HG03521 (cell line): ENCODE data around the gene SRRM3.
"Not testable (repeated sequence)": the region's sequence is repeated elsewhere in the genome, so short reads cannot be mapped to it uniquely, and the experiment has no call there.

Experiments
- ATAC-seq: cut with Tn5 transposase; IDR thresholded peaks from one replicate; pipeline ENCODE4 v1.9.1; 2021; ENCODE audit warnings: mild to moderate bottlenecking, moderate library complexity; ENCODE audit not compliant: unreplicated experiment

Gene SRRM3

DNA sequence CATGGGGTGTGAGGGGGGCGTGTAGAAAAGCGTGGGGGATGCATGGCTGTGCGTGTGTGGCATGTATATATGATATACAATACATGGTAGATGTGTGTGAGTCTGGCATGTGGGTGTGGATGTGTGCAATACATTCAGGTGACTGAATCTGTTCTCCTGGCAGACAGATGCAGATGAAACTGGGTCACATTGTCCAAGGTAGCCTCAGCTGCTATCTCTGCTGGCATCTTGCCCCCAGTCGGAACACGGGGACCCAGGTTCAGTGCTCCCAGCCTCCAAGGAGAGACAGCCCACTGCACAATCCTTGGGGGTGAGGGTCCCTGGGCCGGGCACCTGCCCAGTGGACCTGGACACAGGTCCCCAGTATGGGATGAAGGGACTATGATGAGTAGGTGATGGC lies 12.4 kb upstream of the SRRM3 start:
- no peak for ATAC-seq

DNA sequence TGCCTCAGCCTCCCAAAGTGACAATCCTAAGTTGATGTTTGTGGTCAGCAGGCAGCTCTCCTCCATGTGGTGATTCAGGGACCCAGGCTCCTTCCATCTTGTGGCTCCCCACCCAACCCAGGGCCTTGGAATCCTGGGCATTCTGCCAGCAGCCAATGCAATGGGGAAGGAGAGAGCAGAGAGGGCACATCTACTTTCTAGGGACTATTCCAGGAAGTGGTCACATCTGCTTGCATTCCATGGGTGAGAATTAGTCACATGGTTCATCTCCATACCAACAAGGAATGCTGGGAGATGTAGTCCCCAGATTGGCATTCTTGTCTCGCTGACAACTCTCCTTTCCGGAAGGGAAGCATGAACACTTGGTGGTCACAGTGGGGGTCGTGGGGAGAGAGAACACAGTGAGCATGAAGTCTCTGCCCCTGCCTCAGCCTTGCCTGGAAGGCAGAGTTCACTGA lies 9.9 kb upstream of the SRRM3 start:
- no peak for ATAC-seq

DNA sequence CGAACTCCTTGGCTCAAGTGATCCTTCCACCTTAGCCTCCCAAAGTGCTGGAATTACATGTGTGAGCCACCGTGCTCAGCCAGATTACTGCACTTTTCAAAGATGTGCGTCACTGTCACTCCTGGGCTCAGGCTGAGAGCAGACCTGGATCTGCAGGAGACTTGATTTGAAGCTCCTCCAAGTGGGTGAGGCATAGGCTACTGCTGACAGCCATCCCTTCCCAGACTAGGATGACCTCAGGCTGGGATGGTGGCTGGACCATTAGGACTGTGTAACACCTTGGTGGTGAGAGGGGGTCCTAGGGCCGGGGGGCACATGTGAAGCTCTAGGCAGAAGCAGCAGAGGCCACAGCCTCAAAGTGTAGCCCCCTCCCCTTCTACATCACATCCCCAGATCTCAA lies 8.2 kb upstream of the SRRM3 start:
- no peak for ATAC-seq

DNA sequence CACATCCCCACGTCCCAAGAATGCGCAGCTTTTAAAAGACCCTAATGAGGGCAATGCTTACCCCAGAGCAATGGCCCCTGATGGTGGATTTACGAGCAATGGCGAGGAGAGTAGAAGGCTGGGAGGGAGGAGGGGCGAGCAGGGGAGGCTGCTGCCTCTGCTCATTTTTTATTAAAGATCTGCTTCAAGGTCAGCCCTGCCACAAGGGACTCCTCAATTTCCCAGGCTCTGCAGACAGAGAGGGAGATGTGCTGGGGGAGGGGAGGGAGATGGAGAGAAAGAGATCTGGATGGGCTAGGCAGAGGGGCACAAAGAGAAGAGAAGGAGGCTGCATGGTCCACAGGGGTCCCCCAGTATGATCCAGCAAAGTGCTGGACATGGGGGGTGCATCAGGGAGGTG lies 7.8 kb upstream of the SRRM3 start:
- no peak for ATAC-seq

DNA sequence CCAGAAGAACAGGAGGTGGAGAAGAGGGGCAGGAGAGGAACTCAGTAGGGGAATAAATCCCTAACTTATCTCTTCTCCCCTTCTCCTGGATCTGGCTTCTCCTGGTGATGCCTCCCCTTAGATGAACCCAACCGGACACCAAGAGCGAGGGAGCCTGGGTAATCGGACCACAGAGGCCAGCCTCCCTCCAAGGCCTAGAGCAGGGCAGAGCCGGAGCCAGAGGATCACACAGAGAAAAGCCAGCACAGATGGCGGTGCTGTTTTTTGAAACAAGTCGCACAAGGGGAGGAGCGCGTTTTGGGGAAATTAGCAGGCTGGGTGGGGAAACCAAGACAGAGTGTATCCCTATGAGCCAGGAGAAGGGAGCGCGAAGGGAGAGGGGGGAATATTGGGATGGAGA lies 4.9 kb upstream of the SRRM3 start:
- no peak for ATAC-seq

DNA sequence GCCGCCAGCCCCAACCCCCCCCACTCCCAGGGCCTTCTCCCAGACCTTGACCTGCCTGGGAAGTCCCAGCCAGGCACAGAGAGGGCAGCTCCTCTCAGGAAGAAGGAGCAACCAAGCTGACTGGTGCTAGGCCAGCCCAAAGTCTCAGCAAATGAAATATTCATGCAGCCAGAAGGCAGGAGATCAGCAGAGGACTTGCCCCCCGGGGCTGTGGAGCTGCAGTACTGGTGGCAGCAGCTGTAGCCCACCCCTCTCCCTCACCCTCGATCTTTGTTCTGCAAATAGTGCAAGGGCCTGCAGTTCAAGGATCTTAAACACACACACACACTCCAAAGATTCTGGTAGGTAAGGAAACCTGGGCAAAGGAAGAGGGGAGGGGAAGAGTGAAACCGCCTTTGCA lies 3.5 kb upstream of the SRRM3 start:
- ATAC-seq = no peak

DNA sequence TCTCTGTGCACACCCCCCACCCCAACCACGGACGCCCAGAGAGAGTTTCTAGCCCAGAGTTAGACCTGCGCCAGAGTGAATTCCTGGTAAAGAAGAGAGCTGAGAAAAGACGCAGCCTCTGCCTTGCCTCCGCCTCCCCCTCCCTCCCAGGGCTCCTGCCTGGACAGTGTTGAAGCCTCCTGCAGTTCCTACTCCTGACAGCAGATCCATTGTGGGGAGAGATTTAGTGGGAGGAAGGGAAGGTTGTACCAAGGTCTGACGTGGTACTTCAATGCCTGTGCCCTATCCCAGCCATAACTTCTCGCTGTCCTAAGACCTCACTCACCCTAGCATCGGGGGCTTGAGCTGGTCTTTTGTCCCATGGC lies 952 bp downstream of the SRRM3 start:
- ATAC-seq = no peak

DNA sequence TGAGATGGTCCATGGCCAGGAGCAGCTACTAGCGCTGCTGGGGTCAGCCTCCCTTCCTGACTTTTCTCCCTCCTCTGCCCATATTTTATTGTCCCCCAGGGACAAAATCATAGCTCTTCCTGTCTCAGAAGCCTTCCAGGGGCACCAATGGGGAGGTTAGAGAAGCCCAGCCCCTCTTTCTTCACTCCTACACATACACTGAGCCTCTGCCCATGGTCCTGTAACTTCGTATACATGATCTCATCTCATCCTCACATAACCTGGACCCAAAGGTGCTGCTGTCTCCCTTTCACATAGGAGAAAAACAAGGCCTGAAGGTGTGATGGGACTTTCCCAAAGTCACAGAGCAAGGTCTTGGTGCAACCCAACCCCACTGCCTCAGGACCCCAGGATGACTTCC lies 2.5 kb downstream of the SRRM3 start:
- no peak for ATAC-seq

DNA sequence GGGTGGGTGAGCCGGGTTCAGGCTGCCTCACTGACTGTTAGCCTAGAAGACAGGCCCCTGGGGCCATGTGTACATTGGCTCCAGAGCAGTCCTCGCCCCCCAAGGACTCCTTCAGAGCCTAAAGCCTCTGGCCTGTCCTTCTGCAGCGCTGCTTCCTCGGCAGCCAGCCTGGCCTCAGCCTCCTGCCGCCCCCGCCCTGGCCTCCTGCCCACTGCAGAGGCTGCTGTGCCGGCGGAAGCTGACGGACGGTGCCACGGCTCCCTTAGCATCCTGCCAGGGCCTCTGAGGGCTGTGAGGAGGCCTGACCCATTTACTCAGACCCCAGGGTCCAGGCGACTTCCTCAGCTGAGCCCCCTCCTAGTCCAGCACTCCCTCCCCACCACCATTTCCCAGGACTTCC lies 4.9 kb downstream of the SRRM3 start:
- no peak for ATAC-seq

DNA sequence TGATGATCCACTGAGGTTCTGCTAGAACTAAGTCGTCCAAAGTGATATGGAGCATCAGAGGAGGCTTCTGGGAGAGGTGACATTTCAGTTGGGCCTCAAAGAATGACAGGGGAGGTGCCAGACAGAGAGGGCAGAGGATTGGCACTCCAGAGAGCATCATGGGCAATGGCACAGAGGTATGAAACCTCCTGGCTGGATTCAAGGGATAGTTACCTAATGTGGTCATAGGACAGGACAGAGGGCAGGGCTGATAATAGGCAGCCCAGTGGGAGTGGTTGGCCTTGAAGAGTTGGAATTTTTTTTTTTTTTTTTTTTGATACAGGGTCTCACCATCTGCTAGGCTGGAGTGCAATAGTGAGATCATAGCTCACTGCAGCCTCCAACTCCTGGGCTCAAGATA lies 7.6 kb downstream of the SRRM3 start:
- no peak for ATAC-seq

DNA sequence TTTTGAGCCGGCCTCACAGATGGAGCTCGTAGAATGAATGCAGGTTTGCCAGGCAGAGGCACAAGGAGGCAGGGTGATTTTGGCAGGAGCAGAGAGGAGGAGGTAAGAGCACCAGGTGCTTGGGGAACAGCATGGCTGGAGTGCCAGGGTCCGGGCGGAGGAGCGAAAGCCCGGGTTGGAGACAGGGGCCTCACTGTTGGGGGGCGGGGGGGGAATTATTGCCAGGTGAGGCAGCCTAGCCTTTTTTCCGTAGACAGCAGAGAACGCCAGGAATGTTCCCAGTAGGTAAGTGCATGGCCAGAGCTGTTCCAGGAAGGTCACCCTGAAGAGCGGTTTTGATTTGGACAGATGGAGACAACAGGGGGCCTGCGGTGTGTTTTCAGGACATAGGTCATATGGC lies 9.5 kb downstream of the SRRM3 start:
- ATAC-seq = no peak

DNA sequence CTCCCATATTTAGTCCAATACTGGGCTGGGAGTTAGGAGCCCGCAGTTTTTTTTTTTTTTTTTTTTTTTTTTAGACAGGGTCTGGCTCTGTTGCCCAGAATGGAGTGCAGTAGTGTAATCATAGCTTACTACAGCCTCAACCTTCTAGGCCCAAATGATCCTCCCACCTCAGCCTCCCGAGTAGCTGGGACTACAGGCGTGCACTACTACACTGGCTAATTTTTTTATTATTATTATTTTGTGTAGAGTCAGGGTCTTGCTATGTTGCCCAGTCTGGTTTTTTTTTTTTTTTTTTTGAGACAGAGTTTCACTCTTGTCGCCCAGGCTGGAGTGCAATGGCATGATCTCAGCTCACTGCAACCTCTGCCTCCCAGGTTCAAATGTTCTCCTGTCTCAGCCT lies 13.7 kb downstream of the SRRM3 start:
- ATAC-seq = not testable (repeated sequence)

DNA sequence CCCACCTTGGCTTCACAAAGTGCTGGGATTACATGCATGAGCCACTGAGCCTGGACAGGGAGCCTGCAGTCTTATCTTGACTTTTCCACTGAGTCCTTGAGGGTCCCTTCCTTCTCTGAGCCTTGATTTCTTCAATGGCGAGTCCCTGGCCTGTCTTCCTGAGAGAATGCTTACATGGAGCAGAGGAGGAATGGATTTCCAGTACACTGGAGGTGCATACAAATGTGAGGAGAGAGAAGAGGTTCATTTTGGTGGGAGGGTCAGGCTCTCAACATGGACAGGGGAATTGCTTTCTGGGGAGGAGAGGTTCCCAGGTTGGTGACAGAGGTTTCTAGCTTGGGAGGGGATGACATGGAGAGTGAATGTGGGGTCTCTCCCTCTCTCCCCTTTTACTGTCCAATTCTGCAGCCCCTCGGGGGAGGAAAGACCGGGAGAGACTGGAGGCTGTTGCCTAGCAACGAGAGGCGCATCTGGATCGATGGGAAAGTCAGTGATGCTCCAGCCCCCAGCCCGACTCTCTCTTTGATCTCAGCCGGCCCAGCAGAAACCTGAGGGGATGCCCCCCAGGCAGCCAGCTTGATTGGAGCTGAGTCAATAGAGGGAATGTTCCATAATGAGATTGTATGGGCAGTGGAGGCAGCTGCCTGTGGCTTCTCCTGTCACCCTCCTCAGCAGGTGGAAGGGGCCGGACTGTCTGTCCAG lies 14.8 kb downstream of the SRRM3 start:
- ATAC-seq = no peak

DNA sequence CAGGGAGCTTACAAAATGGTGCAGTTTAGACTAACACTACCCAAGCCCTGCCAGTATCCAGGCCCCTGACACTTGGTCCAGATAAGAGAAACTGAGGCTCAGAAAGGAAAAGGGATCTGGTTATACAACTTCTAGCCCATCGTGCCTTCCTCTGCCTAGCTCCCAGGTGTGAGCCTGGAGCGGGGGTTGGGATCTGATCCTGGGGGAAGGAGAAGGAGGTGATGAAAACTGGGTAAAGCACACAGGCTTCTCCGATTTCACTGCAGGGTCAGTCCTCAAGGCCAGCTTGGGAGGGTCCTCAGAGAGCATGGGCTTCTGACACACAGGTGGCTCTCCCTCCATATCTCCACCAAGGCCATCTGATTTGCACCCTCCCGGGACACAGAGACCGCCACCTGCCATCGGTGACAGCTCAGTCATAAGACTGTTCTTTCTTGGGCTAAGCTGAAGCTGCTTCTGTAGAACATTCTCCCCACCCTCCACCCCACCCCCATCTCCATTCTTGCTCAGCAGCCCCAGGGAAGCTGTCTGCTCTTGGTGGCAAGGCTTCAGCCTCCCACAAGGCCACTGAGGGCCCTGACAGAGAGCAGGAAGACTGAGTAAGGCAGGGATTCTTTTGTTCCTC lies 16.4 kb downstream of the SRRM3 start:
- no peak for ATAC-seq

DNA sequence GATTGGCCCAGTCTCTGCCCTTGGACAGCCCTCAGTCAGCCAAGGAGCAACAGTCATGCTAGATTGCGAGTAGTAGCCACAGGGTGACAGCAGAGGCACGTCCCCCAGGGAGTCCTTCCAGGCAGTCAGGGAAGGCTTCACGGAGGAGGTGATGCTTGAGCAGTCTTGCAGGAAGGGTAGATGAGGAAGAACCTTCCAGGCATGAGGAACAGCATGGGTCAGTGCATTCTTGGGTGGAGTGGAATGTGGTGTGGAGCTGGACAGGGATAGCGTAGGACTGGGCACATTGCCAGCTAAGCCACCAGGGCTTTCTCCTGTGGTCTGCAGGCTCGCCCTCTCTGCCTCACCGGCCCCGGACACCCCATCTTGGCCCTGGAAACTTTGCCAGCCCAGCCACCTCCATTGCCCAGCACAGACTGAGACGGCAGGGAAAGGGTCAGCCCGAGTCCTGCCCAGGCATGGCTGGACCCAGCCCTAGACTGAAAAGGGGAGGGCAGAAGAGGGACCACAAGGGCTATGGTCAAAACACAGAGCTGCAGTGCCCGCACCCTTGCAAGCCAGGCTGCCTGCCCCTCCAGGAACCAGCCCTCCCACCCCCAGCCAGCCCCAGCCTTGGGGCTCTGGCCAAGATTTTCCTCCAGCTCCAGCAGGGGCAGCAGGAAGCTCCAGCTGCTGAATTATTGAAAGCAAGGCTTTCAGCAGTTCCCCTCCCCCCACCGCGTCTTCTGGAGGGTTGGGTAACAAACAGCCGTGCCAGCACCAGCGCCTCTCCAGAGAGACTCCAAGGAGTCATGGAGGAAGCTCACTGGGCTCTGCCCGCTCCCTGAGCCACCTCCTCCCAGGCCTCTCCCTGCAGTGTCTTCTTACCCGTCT lies 18.7 kb downstream of the SRRM3 start:
- ATAC-seq = no peak

DNA sequence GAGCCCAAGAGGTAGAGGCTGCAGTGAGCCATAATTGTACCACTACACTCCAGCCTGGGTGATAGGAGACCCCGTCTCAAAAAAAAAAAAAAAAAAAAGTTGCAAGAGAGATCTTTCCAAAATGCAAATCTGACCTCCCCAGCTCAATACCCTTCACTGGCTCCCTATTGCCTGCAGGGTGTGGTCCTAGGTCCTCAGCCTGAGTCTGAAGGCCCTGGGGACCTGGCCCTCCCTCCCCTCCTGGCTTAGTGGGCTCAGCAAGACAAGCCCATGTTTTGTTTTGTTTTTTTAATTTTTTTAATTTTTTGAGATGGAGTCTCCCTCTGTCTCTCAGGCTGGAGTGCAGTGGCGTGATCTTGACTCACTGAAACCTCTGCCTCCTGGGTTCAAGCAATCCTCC lies 20.6 kb downstream of the SRRM3 start:
- no peak for ATAC-seq

DNA sequence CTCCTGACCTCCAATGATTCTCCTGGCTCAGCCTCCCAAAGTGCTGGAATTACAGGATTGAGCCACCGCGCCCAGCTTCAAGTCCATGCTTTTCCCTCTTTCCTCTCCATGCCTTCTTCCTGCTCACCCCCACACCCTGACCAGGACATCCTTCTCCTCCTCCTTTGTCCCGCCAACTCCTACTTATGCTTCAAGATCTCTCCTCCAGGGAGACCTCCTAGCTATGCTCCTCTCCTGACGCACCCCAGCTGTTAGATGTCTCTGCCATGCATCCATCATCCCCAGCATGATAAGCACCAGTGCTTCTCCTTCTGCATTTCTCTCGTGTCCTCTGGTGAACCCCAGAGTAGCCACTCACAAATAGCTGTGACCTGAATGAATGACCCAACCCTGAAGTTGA lies 21.1 kb downstream of the SRRM3 start:
- ATAC-seq = no peak

DNA sequence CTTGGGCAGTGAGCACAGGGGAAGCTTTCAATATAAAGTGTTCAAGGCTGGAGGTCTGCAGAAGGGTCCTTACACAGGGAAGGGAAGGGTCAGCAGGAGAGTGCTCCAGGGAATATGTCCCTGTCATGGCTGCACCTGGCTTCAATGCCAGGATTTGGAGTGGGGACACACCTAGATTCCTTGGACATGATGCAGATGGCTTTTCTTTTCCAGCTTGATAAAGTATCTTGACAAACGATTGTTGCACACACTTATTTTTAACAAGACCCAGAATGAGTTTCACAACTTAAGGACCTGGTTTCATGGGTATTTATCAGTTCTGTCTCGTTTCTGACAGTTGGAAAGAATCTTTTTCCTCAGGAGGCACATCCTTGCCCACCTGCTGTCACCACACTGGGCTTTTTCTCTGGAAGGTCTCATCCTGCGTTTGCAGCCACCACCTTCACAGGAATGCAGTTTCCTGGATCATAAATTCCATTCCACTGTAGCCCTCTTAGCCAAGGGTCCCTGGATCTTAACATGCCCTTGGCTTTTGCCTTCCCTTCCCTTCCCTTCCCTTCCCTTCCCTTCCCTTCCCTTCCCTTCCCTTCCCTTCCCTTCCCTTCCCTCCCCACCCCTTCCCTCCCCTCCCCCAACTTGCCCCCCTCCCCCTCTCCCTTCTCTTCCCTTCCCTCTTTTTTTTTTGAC lies 21.7 kb downstream of the SRRM3 start:
- ATAC-seq = no peak

DNA sequence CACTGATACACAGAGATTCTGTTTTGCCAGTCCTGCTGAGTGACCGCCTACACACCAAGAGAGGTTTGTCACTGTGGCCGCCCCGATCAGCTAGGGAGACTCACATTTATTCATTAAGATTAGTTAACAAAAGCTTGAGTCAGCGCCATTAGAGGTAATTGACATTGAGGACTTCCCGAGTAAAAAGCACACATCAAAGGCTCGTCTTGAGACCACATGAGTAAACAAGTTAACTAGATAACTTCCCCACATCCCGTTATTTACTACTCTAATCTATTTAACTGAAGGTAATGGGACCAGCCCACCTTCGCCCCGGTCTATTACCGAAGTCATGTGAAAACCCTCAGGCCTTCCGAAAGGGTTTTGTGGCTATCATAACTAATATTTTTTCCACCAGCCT lies 23.0 kb downstream of the SRRM3 start:
- no peak for ATAC-seq

DNA sequence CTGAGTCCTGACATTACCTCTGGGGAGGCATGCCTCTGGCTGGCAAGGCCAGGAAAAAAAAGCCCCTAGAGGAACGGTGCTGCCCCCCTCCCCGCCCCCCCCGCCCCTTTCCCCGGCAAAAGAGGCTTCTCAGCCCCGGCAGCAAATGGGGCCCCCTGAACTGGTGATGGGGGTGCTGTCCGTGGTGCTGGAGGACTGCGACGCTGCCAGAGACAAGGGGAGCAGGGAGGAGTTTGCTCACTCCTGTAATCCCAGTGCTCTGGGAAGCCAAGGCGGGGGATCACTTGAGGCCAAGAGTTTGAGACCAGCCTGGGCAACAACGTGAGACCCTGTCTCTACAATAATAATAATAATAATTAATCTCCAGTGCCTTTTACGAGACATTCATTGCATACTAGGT lies 23.7 kb downstream of the SRRM3 start:
- ATAC-seq = no peak

DNA sequence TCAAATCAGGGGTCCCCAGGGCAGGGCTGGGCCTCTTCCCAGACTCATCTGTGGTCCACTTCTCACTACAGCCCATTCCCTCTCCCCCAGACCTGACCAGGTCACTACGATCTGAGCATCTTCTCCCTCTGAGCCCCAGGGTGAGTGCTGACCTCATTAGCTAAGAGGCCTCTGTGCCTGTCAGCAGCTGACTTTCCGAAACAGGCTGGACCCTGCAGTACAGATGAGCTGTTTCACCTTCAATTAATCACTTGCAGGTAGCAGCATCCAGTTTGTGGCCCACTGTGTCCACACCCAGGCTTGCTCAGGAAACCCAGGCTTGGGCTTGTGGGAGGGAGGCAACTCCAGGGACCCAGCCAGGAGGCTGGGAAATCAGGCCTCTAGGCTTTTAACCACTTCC lies 24.3 kb downstream of the SRRM3 start:
- ATAC-seq = no peak
